Measurements from ENCODE around the gene RPLP1.

Gene RPLP1

DNA sequence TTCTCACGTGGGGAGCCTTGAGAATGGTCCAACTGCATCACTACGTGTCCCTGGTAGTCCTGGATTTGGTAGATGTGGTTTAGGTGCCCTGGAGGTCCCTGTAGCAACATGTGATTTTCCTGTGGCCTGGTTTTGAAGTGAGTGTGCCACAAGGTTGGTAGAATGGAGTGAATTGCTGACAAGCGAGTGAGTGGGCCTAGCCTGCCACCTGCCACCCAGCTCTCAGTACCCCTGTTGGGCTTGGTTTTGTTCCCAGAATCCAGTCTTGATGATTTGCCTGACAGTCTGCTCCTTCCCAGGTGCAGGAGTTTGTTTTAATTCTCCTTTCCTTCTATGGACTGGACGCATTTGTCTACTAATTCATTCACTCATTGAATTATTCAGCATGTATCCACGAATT, 19.4 kb downstream of the RPLP1 start:
- no peak for DNase-seq

DNA sequence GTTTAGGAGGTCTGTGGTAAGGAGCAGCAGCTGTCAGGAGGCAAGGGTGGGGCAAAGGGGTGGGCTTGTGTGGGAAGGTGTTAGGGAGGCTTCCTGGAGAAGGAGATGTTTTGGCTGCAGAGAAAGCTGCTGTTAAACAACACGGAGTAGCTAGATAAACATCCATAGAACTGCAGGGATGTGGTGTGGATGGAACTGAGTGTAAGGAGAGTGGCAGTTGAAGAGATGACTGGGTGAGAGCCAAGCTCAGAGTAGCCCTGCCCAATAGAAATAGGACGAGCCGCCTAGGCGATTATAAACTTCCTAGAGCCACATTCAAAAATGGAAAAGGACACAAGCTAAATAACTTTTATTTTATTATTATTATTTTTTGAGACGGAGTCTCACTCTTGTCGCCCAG, 19.9 kb downstream of the RPLP1 start:
- DNase-seq: no peak

DNA sequence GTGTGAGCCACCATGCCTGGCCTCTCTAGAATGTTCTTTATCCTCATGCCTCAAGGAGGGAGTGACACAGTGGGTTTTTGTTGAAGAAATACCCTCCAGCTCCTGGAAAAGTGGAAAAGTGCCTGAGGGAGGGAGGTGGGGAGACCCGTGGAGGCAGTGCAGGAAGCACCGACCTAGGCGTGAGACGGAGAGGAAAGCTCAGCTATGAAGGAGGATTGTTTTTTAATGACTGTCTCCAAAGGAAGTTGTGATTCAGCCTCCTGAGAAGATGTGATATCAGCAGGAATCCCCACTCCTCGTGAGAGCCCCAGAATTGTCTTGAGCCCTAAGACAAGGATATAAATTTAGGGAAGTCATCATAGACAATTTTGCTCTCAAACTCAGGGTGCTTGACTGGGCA, 21.7 kb downstream of the RPLP1 start:
- DNase-seq: no peak

DNA sequence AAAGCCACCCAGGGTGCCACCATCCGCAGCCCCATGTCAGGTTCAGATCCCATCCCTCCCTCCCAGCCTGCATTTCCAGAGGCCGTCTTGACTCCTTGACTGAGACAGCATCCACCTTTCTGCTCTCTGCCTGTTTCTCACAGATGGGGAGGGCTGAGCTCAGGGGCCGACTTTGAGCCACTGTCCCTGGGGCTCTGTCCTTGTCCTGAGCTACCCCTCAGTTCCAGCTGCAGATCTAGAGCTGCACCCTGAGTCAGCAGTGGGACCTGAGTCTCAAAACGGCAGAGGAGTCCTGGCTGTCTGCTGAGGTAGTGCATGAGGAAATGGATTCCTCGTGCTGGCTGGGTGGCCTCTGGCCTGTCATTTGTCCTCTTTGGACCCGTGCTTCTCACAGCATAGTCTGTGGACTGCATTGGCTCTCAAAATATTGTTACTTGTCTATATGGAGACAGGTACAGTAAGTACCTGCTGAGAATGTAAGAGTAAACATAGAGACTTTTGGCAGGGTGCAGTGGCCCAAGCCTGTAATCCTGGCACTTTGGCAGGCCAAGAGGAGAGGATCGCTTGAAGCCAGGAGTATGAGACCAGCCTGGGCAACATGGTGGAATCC, 22.3 kb downstream of the RPLP1 start:
- no peak for DNase-seq

DNA sequence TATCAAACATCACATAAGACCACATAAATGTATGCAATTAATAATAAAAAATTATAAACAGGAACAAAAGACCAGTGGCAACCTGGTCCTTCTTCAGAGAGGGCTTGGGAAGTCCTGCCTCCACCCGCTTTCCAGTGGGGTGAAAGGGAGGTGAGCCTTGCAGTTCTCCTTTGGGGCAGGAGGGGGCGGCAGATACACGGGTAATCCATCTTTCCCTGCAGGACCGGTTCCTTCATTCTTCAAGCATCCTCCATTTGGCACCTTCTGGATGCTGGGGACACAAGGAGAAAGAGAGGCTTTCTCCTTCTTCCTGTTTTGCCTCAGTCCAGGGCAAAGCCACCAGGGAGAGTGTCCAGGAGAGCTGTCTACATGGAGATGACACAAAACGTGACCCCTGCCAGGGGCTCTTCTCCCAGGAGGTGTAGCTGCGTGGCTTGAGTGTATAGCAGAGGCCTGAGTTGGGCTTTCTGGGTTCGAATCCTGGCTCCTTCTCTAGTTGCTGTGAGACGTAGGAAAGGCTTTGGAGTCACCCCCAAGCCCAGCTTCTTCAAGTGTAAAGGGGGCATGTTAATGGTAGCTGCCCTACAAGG, 23.2 kb downstream of the RPLP1 start:
- DNase-seq: peak; percentile 74

DNA sequence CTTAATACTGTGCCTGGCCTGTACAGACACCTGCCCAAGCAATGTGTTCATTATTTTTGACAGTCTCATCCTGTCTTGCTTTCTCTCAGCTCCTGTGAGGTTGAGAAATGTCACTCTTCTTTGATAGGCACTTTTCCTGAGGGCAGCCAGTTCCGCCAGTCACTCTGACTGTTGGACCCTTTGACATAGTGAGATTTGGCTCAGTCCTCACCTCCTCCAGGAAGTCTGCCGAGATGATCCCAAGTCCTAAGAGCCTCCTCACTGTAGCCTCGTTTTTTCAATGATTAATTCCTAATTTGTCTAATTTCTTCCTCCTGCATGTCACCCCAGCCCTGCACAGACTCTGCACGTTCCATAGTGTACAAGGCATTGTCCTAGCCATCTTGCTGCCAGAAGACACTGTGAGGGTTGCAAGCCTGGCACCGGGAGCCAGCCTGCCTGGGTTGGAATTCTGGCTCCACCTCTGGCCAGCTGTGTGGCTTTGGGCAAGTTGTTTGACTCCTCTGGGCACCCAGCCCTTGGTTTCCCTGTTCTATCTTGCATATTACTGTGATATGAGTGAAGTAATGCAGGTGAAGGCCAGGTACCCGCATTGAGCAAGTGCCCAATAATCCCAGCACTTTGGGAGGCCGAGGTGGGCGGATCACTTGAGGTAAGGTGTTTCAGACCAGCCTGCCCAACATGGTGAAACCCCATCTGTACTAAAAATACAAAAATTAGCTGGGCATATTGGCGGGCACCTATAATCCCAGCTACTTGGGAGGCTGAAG, 24.3 kb downstream of the RPLP1 start:
- DNase-seq: no peak

DNA sequence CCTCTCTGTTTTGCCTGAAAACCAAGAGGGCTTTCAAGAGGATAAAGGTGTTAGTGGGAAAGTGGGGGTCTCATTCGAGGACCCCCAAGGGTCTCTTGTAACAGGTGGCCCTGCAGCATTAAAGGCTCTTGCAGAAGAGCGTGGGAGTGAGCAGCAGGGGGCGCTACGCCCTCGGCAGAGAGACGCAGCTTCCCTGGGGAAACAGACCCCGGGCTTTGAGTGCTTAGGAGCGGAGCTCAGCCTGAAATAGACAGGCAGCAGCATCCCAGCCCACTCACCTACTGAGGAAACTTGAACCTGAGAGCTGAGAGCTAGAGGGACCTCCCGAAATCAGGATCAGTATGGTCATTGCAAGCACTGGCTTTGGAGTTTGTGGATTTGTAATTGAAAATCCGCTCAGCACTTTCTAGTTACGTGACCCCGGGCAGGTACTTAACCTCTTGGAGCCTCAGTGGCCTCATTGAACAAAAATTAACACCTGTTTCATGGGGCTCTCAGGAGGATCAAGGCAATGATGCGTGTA, 25.7 kb downstream of the RPLP1 start:
- peak; percentile 31 for DNase-seq

DNA sequence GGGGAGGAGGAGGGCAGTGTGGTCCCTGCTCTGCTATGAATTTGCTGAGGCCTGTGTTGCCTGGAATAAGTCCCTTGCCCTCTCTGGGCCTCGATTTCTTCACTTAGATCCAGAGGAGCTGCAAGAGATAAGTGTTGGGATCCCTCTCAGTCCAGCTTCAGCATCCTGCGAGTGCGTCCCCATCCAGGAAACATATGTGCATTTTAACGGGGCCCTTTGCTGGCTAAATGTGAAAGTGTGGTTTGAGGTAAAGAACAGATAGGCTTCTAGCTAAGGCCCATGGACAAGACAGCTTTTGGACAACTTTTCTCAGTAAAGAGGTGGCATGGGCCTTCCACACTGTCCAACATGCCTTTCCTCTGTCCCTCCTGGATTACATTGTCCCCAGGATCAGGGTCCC, 26.5 kb downstream of the RPLP1 start:
- no peak for DNase-seq

DNA sequence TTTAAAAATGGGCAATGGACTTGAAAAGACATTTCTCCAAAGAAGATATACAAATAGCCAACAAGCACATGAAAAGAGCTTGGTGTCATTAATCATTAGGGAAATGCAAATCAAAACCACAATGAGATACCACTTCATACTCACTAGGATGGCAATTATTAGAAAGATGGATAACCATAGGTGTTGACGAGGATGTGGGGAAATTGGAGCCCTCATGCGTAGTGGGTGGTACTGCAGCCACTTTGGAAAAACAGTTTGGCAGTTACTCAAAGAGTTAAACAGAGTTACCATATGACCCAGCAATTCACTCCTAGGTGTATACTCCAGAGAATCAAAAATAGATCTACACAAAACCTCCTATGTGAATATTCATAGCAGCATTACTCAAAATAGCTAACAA, 27.4 kb downstream of the RPLP1 start:
- DNase-seq: no peak

DNA sequence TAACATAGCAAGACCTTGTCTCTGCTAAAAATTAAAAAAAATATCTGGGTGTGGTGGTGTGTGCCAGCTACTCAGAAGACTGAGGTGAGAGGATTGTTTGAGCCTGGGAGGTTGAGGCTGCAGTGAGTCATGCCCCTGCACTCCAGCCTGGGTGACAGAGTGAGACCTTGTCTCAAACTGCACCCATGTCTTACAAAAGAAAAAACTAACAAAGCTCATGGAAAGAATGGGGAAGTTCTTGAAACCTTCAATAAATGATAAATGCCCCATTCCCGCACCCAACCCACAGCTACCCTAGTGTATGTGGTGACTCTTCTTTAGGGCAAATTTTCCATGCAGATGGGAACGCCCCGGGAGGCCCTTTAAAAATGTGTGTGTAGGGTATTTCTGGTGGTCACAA, 28.3 kb downstream of the RPLP1 start:
- no peak for DNase-seq

DNA sequence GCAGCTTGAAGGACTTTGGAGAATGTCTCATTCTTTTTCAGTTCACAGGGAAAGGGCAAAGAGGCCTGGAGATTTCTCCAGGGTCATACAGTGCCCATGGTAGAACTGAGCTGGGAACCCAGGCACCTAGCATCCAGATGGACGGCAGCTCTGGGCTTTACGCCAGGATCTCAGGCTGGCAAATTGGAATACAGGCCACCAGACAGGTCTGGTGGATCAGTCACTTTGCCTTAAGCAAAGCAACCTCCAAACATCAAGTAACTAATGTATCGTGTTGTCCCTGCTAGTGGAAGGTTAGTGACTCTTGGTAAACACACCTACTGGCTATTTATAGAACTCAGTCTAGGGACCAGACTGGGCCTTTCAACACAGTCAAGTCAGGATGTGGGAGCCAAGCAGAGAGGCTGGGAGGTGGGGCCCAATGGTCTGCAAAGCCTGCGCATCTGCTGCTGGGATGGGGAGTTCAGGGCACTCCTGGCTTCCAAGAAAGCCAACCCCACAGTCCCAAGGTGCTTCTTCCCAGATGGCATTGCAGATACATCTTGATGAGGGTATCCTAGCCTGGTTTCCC, 30.2 kb downstream of the RPLP1 start:
- DNase-seq: no peak

DNA sequence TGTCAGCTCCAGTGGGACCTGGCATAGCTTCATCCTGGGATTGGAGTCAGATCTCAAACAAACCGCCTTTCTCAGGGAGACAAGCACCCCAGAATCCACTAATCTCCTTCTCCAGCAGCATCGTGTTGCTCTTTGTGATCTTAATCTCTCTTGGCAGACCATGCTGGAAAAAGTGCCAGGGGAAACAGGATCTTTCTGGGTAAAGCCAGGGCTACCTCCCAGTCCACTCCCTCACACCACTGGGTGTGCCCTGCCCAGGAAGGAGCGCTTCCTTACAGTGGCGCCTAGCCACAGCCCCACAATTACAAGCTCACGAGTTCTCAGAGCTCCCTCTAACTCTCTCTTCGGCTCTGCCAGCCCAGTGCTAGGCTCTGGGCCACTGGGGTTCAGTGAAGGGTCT, 32.2 kb downstream of the RPLP1 start:
- no peak for DNase-seq

DNA sequence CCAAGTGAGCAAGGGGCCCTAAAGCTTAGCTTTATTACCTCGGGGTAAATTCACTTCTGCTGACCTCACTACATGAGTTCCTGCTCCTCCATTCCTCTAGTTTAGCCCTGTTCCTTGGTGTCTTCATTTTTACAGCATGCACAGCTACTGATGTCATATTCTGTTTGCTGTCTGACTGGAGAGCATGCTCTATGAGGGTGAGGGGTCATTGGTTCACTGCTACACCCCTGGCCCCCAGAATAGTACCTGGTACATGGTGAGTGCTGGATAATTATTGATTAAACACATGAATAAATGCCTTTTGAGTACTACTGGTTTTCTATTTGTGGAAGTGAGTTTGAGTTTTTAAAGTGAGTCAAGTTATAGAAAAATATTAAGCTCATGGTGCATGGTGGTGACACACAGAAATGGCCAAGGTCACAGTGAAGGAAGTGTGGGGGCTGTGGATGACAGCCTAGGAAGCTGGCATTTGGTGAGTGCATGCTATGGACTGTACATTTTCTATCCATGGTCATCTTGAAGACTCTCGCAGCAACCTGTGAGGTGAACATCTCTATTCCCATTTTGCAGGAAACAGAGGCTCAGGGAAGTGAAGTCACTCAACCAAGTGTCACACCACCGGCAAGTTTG, 34.0 kb downstream of the RPLP1 start:
- DNase-seq: no peak

DNA sequence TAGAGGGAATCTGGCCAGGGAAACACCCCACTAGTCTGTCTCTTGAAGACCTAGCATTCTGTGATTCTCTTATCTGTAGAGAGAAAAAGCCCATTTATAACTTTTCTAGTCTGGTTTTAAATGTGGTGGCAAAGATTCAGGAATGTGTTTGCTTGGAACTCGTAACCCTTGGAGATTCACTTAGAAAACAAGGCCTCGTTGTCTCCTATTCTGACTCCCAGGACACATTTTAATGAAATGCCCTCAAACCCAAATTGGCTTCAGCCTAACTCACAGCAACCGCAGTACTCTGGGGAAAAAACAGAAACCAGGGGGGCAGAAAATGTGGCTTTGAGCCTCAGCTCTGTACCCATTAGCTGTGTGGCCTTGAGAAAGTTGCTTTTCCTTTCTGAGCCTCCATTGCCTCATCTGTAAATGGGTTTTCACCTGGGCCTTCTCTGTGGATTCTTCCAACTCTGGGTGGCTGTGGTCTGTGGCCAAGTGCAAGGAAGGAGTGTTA, 36.5 kb downstream of the RPLP1 start:
- no peak for DNase-seq

DNA sequence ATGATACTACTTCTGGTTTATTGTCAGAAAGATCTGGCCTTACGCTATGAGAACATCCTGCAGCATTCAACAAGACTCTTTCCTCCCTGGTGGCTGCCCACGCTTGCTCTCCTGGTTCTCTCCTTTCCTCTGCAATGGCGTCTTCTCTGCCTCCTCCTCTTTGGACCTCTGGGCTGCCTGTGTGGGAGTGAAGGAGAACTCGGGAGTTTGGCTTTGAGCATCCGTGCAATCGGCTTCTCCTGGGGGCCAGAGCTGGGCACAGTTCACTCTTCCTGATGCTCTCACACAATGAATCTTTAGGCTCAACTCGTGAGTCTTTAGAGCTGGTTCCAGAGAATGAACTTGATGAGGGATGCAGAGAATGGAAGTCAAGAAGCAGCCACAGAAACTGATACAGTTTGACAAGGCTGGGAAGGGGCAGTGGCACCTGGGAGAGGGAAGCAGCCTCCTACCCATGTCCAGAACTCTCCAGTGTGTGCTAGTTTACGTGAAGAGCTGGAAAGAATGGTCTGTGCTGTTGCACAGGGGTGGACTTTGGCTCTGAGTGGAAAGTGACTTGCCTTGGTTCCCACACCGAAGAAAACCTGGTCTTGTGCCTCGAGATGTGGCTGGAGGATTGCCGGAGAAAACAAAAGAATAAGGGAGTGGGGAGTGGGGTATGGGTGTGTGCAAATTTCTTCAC, 37.9 kb downstream of the RPLP1 start:
- DNase-seq: no peak

DNA sequence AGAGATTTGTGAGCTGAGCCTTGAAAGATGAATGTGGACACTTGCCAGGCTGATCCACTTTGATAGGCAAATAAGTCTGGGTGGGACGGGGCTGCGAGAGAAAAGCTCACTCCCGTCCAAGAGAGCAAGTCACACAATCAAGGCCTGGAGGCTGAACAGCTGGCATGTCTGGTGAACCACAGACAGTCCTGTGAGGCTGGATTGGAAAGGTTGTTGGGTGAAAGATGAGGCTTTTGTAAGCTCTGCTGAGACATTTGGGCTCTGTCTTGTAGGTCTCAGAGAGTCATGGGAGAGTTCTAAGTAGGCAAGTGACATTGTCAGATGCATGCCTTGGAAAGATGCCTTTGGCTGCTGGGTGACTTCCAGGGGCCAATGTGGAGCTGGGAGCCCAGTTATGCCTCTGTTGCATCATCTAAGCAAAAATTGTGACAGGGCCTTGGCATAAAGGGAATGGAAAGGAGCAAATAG, 38.5 kb downstream of the RPLP1 start:
- DNase-seq: no peak

DNA sequence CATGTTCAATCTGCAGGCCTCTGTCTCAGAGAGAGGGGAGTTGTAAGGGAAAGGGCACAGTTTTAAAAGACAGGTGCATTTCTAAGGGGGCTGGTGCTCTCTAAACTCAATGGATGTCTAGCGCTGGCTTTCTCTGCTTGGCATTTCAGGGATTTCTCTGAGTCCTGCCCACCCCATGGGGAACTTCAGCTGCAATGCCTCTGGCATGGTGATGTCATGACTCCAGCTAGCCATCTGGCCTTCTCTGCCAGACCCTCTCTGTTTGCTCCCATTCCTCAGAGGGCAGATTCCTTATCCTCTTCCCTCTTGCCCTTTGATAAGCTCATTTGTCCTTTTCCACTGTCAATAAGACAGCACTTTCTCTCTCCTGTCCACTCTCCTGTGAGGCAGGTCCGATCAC, 40.8 kb downstream of the RPLP1 start:
- no peak for DNase-seq

DNA sequence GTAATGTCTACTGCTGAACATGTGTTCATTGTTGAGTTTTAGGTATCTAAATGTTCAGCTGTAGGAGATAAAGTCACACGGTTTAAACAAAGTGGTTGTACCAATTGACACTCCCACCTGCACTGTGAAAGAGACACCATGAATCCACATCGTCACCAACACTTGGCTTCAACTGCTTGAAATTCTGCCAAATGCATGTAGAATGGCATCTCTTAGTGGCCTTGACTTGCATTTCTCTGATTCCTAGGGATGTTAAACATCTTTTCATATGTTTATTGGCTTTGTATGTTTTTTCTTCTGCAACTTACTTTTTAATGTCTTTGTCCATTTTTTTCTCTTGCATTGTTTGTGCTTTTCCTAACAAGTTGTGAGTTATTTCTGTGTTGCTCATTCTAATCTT, 43.4 kb downstream of the RPLP1 start:
- no peak for DNase-seq

DNA sequence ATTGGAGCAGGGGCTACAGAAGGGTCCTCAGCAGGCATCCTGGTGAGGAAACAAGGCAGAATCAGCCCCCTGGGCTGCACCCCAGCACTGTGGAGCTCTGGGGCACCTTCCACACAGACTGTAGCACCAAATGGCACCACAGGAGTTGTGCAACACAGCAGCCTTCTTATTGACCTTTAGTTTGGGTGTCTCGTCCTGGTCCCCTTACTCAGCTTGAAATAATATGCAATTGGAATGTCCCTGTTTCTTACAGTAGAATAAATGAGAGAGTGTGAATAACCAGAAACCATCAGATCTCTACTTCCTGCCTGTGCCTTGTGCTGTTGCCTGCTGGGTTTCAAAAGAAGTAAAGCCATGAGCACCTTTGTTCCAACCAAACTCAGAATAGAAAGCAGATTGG, 44.5 kb downstream of the RPLP1 start:
- no peak for DNase-seq

DNA sequence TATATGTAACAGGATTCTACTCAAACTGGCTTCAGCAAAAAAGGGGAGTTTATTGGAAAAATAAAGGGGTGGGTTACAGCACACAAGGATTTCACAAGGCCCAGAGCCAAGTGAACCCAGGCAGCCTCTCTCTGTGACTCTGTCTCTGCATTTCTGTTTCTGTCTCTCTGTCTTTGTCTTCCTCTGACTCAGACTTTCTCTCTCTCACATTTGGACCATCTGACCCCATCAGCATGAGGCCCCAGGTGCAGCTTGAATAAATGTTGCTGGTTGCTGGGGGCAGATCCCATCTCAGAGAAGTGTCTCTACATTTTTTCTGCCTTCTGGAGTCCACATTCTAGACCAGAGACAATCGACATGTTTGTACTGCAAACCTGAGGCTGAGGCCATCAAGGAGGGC, 45.0 kb downstream of the RPLP1 start:
- peak; percentile 21 for DNase-seq

DNA sequence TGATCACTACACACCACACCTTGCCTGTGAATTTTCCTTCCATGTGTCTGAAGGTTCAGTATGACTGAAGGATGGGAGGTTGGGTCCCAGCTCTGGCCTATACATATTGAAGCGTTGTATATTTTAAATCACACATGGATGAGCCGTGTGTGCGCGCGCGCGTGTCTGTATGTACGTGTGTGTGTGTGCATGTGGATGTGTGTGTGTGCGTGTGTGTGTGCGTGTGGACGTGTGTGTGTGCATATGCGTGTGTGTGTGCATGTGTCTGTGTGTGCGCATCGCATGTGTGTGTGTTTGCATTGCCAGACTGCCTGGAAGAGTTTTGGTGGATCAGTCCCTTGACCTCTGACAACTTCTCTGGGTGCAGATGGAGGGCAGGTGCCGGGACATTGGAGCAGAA, 45.7 kb downstream of the RPLP1 start:
- DNase-seq: no peak

DNA sequence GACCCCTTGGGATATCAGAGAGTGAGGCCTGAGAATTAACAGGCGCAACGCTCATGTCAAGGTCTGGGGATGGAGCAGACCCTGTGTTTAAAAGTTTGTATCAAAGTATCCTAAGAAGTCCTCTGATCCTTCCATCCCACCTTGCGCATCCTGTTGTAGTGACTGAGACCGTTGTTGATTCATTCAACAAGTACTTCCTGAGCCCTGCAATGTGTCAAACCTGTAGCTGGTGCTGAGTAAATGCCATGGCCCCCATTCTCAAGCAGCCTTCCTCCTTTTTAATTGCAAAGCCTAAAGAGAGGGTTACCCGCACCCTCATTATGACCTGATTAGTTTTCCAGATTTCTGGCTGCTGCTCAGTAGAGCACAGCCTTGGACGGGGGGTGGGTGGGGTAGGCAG, 46.4 kb downstream of the RPLP1 start:
- peak; percentile 15 for DNase-seq

Measured in activated CD4-positive, alpha-beta T cell treated with anti-CD3 and anti-CD28 coated beads, Interleukin-10, Interleukin-2, amounts not matched to agents 100 ng/mL and 50 ng/mL, durations not matched to agents 16 hours and 8 hours (primary cell).